ENCODE results near the gene GIMD1. TPM values are rescaled to one million over a fixed set of nuclear protein-coding genes. Genes with fewer than 3 reads are reported as not detected.
"Not testable (repeated sequence)": the region's sequence is repeated elsewhere in the genome, so short reads cannot be mapped to it uniquely, and the experiment has no call there.

The GIMD1 gene
- total RNA-seq, 3 donors from 2014 or later = not detected

DNA sequence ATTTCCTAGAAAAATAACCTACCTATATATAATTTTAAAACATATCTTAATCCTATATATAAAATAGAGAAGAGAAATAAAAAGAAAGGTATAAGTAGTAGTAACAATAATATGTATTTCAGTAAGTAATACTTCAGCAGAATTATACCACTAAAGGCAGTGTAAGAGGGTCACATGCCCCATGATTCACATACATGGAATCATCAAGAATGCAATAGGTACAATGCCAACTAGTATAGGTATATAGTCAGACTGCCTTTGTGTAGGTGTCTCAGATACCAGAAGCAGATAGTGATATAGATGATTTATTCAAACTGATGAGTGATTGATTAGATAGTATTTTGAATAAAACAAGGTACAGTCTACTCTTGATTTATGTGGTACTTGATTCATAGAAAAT, 42.8 kb downstream of the GIMD1 start:
- DNase-seq (no peak), ATAC-seq (no peak)
- Histone ChIP-seq H3K4me1 (ENCODE audit: low read depth) (no peaks in the 10 kb centered on the region), H3K4me3 (no peak overlapping the region), H3K9me3 (no peaks in the 10 kb centered on the region), H3K36me3 (ENCODE audit: low read depth) (no peaks in the 10 kb centered on the region)
- intact Hi-C loops (cut with DNase I, micrococcal nuclease) = no loop called here
- TF ChIP-seq, protein P1, sequence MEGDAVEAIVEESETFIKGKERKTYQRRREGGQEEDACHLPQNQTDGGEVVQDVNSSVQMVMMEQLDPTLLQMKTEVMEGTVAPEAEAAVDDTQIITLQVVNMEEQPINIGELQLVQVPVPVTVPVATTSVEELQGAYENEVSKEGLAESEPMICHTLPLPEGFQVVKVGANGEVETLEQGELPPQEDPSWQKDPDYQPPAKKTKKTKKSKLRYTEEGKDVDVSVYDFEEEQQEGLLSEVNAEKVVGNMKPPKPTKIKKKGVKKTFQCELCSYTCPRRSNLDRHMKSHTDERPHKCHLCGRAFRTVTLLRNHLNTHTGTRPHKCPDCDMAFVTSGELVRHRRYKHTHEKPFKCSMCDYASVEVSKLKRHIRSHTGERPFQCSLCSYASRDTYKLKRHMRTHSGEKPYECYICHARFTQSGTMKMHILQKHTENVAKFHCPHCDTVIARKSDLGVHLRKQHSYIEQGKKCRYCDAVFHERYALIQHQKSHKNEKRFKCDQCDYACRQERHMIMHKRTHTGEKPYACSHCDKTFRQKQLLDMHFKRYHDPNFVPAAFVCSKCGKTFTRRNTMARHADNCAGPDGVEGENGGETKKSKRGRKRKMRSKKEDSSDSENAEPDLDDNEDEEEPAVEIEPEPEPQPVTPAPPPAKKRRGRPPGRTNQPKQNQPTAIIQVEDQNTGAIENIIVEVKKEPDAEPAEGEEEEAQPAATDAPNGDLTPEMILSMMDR (IDR thresholded peaks at IDR 0.05) = no peak

- no peak for DNase-seq
- Histone ChIP-seq H3K4me1 (ENCODE audit: low read depth) (no peaks in the 10 kb centered on the region), H3K36me3 (ENCODE audit: low read depth) (no peaks in the 10 kb centered on the region), H3K4me3 (no peak overlapping the region), H3K9me3 (no peaks in the 10 kb centered on the region)
- ATAC-seq = no peak
- intact Hi-C loops (cut with DNase I, micrococcal nuclease) = no loop called here
- TF ChIP-seq, protein P1 (IDR thresholded peaks at IDR 0.05) = no peak
Measured at GRCh38 chr4:106323119-106323518, 45.5 kb downstream of the GIMD1 start.

GRCh38 chr4:106321814-106322213, 46.8 kb downstream of the GIMD1 start:
- H3K4me1 ChIP-seq (ENCODE audit: low read depth); intact Hi-C loops (cut with DNase I, micrococcal nuclease); DNase-seq; H3K9me3 ChIP-seq; H3K4me3 ChIP-seq; H3K36me3 ChIP-seq (ENCODE audit: low read depth); ATAC-seq: not testable (repeated sequence)

GRCh38 chr4:106321168-106321567, 47.4 kb downstream of the GIMD1 start:
- intact Hi-C loops (cut with DNase I, micrococcal nuclease); H3K36me3 ChIP-seq (ENCODE audit: low read depth); ATAC-seq; H3K4me3 ChIP-seq; H3K4me1 ChIP-seq (ENCODE audit: low read depth); H3K9me3 ChIP-seq: not testable (repeated sequence)
- peak in 1 of 3 donors; percentile 38 for DNase-seq

DNA sequence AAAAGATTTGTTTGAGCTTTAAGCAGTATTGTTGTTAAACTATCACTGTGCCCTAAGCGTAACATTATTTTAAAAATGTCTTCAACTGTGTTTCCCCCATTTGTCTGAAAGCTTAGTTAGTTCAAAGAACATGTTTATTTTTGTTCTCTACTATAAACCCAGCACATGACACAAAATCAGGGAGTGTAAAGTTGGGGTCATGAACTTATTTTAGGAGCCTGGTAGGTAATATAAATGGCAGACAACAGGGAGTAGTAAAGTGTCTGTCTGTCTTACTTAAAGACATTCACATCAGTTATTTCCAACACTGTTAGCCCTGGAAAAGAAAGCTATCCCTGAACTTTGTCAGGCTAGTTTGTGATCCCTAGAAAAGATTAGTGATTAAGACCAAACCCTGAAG, 48.3 kb downstream of the GIMD1 start:
- no peak overlapping the region for H3K4me3 ChIP-seq
- intact Hi-C loops (cut with DNase I, micrococcal nuclease) = no loop called here
- H3K36me3 ChIP-seq (ENCODE audit: low read depth) = no peaks in the 10 kb centered on the region
- TF ChIP-seq, protein P1 (IDR thresholded peaks at IDR 0.05) = no peak
- no peaks in the 10 kb centered on the region for H3K9me3 ChIP-seq
- H3K4me1 ChIP-seq (ENCODE audit: low read depth) = peaks cover 8% of the 10 kb centered on the region
- ATAC-seq (no peak), DNase-seq (no peak)

GRCh38 chr4:106318511-106318910, 50.1 kb downstream of the GIMD1 start:
- ATAC-seq (no peak), DNase-seq (no peak)
- intact Hi-C loops (cut with DNase I, micrococcal nuclease) = no loop called here
- H3K36me3 ChIP-seq (ENCODE audit: low read depth) = no peaks in the 10 kb centered on the region
- no peaks in the 10 kb centered on the region for H3K9me3 ChIP-seq
- H3K4me3 ChIP-seq = no peak overlapping the region
- TF ChIP-seq, protein P1 (IDR thresholded peaks at IDR 0.05) = no peak
- peaks cover 8% of the 10 kb centered on the region for H3K4me1 ChIP-seq (ENCODE audit: low read depth)

- TF ChIP-seq, protein P1 (IDR thresholded peaks at IDR 0.05) = no peak
- H3K4me3 ChIP-seq = no peak overlapping the region
- intact Hi-C loops (cut with DNase I, micrococcal nuclease) = no loop called here
- no peak for ATAC-seq
- H3K9me3 ChIP-seq = no peaks in the 10 kb centered on the region
- peaks cover 8% of the 10 kb centered on the region for H3K4me1 ChIP-seq (ENCODE audit: low read depth)
- no peak for DNase-seq
- H3K36me3 ChIP-seq (ENCODE audit: low read depth) = no peaks in the 10 kb centered on the region
Measured at GRCh38 chr4:106317815-106318214, 50.8 kb downstream of the GIMD1 start.
